Ovary (tissue), 3 donors: Measurements from ENCODE around the gene FAAP24.

Experiments
- CTCF ChIP-seq, 3 donors: fragments of 450-650 bp in 2 of 3; fragments of 200-600 bp in 1 of 3; IDR thresholded peaks; one replicate each; pipeline versions ENCODE4 v1.5.1 to v1.8.0; 2016 to 2022; ENCODE audit warnings: antibody characterized with exemption in 3 of 3, mild to moderate bottlenecking in 1 of 3
- POLR2A ChIP-seq: fragments of 450-650 bp; IDR thresholded peaks from one replicate; pipeline ENCODE4 v1.6.1; 2017; ENCODE audit warnings: antibody characterized with exemption, mild to moderate bottlenecking, moderate library complexity
- donor health status: DM: no; HTN: no; CAD: no.

GRCh38 chr19:32971012-32971595 lies 938 bp upstream of the FAAP24 start:
- TF ChIP-seq POLR2A (no peak), CTCF (IDR thresholded peaks at IDR 0.05) (no peak)
